ENCODE results near the gene RGS16.

Gene RGS16

DNA sequence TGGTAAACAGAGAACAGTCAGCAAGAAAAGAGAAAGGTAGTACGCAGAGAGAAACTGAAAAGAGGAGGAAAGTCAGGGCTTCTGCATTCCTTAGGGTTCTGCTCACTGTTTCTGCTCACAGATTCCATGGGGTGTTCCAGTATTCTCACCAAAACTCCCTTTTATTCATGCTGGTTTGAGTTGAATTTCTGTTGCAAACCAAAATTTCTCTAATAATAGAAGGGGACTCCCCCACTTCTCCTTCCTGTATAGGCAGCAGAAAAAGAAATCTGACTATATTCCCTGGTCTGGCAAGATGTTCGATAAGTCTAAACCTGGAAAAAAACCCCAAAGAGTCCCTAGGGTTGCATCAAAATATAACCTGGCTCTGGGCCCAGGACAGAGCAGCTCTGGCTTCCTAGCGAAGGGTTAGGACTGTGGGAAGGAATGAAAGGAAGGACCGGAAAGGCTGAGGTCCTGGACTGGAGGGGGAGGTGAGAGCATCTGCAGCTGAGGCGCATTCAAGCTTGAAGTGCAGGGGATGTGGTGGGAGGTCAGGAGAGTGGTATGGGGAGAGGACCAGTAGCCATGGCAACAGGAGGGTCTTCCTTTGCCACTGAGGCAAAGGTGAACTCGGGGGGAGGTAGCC, 18.8 kb upstream of the RGS16 start:
- H3K36me3 ChIP-seq = no peaks in the 10 kb centered on the region
- no peak for TF ChIP-seq Cebpa-rat (IDR thresholded peaks at IDR 0.05)
- peak overlapping the region; percentile 59 for H3K9ac ChIP-seq
- no peaks in the 10 kb centered on the region for H4K20me1 ChIP-seq
- H3K4me2 ChIP-seq = peak overlapping the region; percentile 86
- H3K27ac ChIP-seq = peak overlapping the region; percentile 86
- H3K9me3 ChIP-seq = peaks cover 13% of the 10 kb centered on the region; the same call in 1 of the 2 replicates
- H3K4me1 ChIP-seq = peaks cover 84% of the 10 kb centered on the region
- peak overlapping the region; percentile 49 for H3K4me3 ChIP-seq
- H3K27me3 ChIP-seq = no peaks in the 10 kb centered on the region

GRCh38 chr1:182621906-182622305, 17.7 kb upstream of the RGS16 start:
- H3K27ac ChIP-seq = peak overlapping the region; percentile 86
- peaks cover 95% of the 10 kb centered on the region for H3K4me1 ChIP-seq
- H4K20me1 ChIP-seq = no peaks in the 10 kb centered on the region
- H3K27me3 ChIP-seq = no peaks in the 10 kb centered on the region
- no peak overlapping the region for H3K4me3 ChIP-seq
- TF ChIP-seq Cebpa-rat (IDR thresholded peaks at IDR 0.05) = no peak
- H3K36me3 ChIP-seq = no peaks in the 10 kb centered on the region
- peak overlapping the region; percentile 86 for H3K4me2 ChIP-seq
- H3K9ac ChIP-seq = no peak overlapping the region
- H3K9me3 ChIP-seq = peaks cover 13% of the 10 kb centered on the region; the same call in 1 of the 2 replicates

- Histone ChIP-seq H3K27ac (peak overlapping the region; percentile 86), H3K4me2 (no peak overlapping the region; the same call in 1 of the 2 replicates), H3K27me3 (no peaks in the 10 kb centered on the region), H4K20me1 (no peaks in the 10 kb centered on the region), H3K9ac (no peak overlapping the region), H3K4me1 (peaks cover 99% of the 10 kb centered on the region), H3K9me3 (peaks cover 13% of the 10 kb centered on the region; the same call in 1 of the 2 replicates), H3K36me3 (no peaks in the 10 kb centered on the region), H3K4me3 (no peak overlapping the region)
- TF ChIP-seq Cebpa-rat (IDR thresholded peaks at IDR 0.05) = no peak
Measured at GRCh38 chr1:182620924-182621585, 16.9 kb upstream of the RGS16 start.

DNA sequence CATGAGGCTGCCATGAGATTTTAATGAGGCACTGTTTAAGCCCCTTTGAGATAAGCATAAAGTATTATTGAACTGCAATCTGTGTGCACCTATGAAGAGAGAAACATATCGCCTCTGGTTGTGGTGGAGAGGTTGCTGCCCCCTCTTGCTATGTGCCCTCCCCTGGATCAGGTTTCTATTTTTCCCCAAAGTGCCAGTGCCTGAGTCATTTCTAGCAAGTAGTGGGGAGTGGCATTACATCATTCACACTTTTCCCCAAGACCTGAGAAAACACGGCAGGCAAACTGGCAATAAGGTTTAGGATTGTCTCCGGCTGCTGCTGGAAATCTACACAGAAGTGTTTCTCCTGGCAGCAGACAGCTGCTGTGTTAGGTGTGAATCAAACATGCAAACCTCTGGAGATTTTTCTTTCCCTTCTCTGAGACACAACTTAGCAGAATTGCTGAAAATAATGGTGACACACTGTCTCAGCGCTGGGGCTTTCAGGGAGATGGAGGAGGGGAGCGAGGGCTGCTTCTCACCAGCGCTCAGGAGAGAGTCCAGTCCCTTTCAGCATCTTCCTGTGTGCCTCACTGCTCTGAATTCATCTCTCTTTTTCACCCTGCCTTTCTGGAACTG, 13.7 kb upstream of the RGS16 start:
- H3K4me1 ChIP-seq = peaks cover 97% of the 10 kb centered on the region

DNA sequence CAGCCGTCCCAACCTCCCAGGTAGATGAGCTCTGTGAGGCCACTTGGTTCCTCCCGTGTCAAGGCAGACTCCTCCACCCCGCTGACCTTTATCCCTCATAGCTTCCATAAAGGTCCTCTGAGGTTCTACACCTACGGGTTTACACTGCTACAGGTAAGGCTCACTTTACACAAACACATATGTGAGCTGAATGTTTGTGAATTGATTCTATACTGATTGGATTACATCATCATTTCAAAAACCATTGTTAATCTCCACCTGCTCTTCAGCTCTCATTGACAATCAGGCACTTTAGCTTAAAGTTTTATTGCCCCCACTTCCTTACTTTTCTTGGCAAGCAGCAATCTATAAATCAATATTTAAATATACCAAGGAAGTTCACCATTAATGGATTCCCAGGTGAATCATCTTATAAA, 12.8 kb upstream of the RGS16 start:
- H3K4me1 ChIP-seq = peaks cover 97% of the 10 kb centered on the region
- no peaks in the 10 kb centered on the region for H3K27me3 ChIP-seq
- no peak overlapping the region for H3K4me3 ChIP-seq
- peak overlapping the region; percentile 42; the same call in 1 of the 2 replicates for H3K27ac ChIP-seq
- no peak for TF ChIP-seq Cebpa-rat (IDR thresholded peaks at IDR 0.05)
- H3K36me3 ChIP-seq = no peaks in the 10 kb centered on the region
- peaks cover 13% of the 10 kb centered on the region; the same call in 1 of the 2 replicates for H3K9me3 ChIP-seq
- H3K4me2 ChIP-seq = peak overlapping the region; percentile 91
- H3K9ac ChIP-seq = peak overlapping the region; percentile 3; the same call in 1 of the 2 replicates
- H4K20me1 ChIP-seq = no peaks in the 10 kb centered on the region

More for the DNA sequence above, 13.7 kb upstream of the RGS16 start:
- Histone ChIP-seq H3K4me3 (no peak overlapping the region), H3K27ac (peak overlapping the region; percentile 47; the same call in 1 of the 2 replicates), H3K9ac (no peak overlapping the region), H3K9me3 (peaks cover 13% of the 10 kb centered on the region; the same call in 1 of the 2 replicates), H3K36me3 (no peaks in the 10 kb centered on the region), H3K4me2 (peak overlapping the region; percentile 91), H3K27me3 (no peaks in the 10 kb centered on the region), H4K20me1 (no peaks in the 10 kb centered on the region)
- no peak for TF ChIP-seq Cebpa-rat (IDR thresholded peaks at IDR 0.05)

GRCh38 chr1:182616130-182617013, 12.2 kb upstream of the RGS16 start:
- Histone ChIP-seq H3K27ac (peak overlapping the region; percentile 92), H3K4me1 (peaks cover 97% of the 10 kb centered on the region), H3K4me2 (peak overlapping the region; percentile 91), H4K20me1 (no peaks in the 10 kb centered on the region), H3K36me3 (no peaks in the 10 kb centered on the region), H3K27me3 (no peaks in the 10 kb centered on the region), H3K9ac (peak overlapping the region; percentile 80), H3K9me3 (peaks cover 13% of the 10 kb centered on the region; the same call in 1 of the 2 replicates), H3K4me3 (peak overlapping the region; percentile 64; the same call in 1 of the 2 replicates)
- TF ChIP-seq Cebpa-rat (IDR thresholded peaks at IDR 0.05) = peak; percentile 97

DNA sequence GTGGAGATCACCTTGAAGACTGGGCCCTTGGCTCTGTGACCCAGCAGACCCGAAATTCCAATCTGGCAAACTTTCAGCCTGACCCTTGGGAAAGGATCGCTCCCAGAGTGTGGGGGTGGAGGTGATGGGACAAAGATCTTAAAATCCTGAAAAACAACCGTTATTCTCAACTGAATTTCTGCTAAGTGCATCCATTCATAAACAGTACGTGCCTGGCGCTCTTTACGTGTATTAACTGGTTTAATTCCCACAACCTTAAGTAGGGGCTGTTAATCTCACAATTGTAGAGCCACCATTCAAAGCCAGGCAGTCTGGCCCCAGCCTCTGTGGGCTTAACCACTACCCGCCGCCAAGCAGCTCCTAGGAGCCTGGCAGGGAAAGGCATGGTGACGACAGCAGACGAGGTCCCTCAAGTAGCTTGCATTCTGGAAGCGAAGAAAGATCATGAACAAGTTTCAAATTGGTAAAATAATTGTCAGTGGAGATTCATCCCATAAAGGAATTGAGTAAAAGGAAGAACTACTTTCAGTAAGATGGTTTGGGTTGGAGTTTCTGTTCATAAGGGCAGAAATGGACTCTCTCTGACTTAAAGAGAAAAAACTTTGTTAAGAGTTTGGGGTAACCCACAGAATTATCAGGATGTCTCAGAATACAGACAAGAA, 11.4 kb upstream of the RGS16 start:
- TF ChIP-seq Cebpa-rat (IDR thresholded peaks at IDR 0.05) = no peak
- Histone ChIP-seq H3K4me1 (peaks cover 97% of the 10 kb centered on the region), H3K9me3 (peaks cover 7% of the 10 kb centered on the region; the same call in 1 of the 2 replicates), H3K4me3 (peak overlapping the region; percentile 64), H3K27me3 (no peaks in the 10 kb centered on the region), H4K20me1 (no peaks in the 10 kb centered on the region), H3K4me2 (peak overlapping the region; percentile 91), H3K9ac (peak overlapping the region; percentile 80), H3K36me3 (no peaks in the 10 kb centered on the region), H3K27ac (peak overlapping the region; percentile 92)

DNA sequence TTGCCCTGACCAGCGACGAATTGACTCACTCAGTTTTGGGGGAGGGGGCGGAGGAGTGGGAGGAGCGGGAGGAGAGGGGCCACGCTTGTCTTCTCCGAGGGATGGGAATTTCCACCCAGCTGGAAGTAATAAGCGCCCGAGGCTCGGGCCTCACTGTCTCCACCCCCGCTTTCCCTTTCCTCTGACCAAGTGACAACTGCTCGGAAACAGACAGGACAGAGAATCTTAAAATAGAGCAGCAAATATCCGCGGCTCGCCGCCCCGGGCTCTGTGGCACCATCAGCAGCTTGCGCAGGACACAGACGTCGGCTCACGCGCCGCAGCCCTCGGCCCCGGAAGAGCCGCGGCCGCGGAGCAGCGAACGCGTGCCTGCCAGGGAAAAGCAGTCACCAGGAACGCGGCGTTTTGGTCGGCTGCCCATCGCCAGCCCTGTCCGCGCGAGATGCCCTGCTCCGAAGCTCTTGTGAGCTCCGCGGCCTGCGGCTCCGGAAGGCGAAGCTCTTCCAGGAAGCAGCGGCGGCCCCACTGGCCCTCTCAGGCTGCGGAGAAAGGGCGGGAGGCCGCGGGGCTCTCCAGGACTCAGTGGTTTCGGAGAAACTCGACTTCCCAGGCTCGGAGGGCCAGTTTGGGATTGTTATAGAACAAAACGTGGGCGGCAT, 10.7 kb upstream of the RGS16 start:
- H3K4me1 ChIP-seq = peaks cover 95% of the 10 kb centered on the region
- peak overlapping the region; percentile 80 for H3K9ac ChIP-seq
- no peaks in the 10 kb centered on the region for H3K27me3 ChIP-seq
- peak overlapping the region; percentile 64 for H3K4me3 ChIP-seq
- no peaks in the 10 kb centered on the region for H4K20me1 ChIP-seq
- no peak for TF ChIP-seq Cebpa-rat (IDR thresholded peaks at IDR 0.05)
- peak overlapping the region; percentile 91 for H3K4me2 ChIP-seq
- no peaks in the 10 kb centered on the region for H3K36me3 ChIP-seq
- peak overlapping the region; percentile 92 for H3K27ac ChIP-seq
- peaks cover 2% of the 10 kb centered on the region; the same call in 1 of the 2 replicates for H3K9me3 ChIP-seq
